Stimulated activated CD8-positive, alpha-beta memory T cell treated with anti-CD3 and anti-CD28 coated beads, Interleukin-4, amount 100 ng/mL, for 1 hour (primary cell): ENCODE results near the gene C11orf71.

Experiments
- DNase-seq, 2 donors: peaks; one replicate each; pipeline ENCODE4 v3.0.0-alpha.2; 2020; ENCODE audit warnings: low read depth in 2 of 2, low spot score in 1 of 2

C11orf71 gene

DNA sequence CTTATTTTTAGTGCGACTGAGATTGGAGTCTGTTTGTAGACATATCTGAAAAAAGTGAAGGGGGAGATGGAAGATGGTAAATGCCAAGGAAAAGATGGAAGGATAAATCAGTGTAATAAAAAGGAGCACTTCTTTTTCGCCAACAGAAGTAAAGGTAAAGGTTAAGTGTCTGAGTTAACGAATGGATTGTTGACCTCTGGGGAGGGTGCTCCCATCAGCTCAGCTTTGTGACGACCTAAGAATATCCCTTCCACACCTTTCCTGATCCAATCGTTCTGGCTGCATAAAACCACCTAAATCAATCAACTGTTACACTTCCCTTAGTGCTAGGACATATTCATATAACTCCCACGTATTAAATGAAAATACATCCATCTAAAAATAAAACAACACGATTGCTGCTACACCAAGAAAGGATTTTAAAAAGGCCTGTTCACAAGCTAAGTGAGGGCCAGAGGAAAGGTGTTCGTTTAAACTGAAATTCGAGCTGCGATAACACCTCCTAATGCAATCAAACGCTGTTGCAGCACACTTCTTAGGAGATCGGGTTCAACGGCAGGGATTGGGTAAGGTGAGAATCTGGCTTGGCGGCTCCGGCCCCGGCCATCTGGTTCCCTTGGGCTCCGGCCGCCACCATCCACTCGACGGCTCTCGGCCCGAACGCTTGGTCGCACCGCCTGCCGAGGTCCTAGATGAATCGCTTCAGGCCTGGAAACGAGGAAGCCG is 658 bp downstream of the C11orf71 start:
- no peak for DNase-seq

DNA sequence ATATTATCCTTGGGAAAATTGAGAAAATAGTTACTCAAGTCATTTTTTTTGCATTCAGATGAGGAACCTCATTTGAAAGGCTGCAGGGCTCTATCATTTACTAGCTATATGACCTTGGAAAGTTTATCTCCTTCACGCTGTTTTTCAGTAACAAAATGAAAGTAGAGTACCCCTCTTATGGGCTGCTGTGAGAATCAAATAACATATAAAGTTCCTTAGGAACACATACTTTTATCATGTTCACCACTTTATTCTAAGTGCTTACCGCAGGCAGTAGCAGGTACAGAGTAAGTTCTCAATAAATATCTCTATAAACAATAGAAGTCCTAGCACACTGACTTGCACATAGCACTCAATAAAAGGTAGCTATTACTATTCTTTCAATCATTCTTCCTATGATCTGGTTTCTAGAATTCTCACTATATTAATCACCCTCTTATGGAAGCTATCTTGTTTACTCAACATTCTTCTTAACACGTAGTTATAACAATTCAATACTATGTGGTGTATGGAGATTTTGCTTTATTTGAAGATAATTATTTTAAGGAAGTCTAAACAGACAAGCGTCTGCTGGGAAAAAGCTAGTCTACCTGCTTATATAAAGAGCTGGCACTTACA is 1.9 kb downstream of the C11orf71 start:
- DNase-seq = no peak

DNA sequence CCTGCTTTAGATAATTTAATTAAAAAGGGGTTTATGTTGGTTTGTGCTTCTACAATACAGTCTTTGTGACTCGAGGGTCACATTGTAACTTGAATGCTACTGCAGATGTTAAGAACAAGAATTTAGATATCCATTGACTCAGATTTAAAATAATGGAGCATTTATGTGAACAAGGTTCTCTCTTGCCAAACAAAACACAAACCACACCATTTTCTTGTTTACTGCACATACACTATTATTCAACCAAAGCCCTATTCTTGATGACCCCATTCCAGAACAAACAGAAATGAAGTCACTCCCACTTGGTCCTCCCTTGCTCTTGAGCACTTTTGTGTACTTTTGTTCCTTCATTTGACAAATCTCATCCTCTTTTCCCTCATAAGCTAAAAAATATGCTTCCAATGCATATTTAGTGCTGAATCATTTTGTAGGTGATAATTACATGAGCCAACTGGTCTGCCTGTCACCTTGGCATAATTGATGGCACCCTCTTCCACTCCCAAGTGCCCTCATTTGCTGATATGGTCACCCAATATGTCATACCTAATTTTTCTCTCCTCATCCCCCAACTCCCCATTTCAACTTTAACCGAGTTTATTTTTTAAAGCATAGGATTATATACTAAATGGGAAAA is 2.8 kb downstream of the C11orf71 start:
- no peak for DNase-seq

DNA sequence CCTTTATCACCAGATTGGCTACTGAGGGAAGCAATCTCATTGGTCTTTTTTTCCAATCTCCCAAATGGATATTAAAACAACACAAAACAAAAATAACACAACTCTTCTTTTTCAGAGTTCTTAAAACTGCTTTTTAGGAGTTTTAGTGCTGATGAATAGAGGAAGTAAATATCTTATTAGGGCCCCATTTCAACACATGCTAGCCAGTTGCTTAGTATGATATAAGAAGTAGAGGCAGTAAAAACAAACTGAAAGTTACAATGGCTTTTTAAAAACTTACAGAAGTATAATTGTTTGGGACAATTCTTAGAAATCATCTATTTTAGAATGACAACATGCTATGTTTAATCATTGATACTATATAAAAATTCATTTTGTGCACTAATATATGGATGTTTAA is 3.4 kb downstream of the C11orf71 start:
- no peak for DNase-seq

DNA sequence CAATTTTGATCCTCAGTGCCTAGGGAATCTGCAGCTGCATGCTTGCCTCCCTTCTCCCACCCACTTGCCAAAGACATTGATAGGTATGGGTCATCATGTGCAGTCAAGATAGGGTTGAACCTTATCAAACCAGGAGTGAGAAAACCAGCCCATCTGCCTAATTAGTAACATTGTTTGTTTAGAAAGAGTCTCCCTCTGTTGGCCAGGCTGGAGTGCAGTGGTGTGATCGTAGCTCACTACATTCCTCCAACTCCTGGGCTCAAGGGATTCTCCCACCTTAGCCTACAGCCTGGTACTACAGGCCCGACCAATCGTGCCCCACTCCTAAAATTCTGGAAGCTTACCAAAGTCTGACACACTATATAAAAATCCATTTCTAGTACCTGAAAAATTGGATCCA is 4.6 kb downstream of the C11orf71 start:
- DNase-seq = no peak

DNA sequence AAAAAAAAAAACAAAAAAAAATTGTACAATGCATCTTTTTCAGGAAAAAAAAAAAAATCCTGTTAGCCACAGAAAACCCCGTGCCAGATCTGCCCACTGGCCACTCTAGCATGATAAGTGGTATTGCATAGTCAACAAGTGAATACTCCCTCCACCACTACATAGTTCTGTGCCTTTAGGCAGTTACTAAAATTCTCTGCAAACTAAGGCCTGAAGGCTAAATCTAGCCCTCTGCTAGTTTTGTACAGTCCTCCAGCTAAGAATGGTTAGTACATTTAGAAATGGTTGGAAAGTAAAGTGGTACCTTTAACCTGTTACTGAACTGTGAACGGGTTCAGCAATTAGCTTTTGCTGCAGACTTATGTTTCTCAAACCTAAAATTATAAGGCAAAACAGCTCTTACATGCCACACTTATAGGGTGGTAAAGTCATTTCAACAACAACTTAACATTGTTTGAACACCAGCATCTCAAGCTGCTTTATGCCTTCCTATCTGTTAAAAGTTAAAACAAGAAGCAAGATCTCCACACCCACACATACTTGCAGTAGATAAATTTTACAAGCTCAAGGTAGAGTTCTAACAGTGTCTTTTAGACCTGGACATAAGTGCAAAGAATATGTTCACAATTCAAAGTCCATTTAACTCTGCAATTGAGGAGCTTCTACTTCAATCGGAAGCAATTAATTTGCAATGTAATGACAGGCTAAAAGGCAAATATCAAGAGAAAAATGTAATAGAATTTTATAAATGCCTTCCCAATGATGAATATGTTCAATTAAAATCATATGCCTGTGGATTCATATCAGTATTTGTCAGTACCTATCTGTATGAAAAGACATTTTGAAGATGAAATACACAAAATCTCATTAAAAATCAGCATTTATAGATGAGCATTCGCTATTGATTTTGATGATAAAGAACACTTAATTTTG is 7.3 kb downstream of the C11orf71 start:
- DNase-seq = no peak

DNA sequence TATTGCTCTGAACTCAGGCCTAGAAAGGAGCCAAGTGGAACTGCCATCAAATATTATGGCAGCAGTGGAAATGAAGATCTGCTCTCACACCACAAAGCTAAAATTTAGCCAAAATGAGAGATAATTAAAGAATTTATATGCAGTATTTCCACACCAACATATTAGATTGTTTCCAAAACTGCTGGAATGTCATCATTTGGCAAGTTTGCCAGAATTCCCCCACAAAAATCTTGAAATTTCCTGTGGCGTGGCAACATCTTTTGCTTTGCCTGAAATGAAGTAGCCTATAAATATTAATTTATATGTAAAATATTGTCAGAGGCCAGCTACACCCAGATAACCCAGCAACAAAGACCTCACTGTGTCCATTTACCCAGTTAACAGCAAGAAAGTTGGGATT is 13.8 kb downstream of the C11orf71 start:
- no peak for DNase-seq

DNA sequence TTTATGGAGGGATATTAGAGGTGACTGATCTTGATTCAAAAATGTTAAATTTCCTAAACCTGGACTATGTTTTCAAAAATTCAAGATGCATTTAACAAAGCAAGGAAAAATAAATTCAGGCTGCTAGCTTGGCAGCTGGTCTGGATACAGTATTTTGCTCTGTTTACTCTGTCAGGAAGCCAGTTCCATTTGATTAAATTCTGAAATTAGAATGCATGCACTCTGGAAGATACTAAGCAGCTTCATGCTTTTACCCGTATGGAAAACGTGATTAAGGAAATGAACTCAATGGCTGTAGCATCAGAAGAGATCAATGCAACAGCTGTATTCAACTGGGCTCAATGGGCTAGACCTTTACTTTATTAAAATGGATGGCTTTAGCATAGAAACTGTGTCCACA is 14.2 kb downstream of the C11orf71 start:
- DNase-seq = no peak

DNA sequence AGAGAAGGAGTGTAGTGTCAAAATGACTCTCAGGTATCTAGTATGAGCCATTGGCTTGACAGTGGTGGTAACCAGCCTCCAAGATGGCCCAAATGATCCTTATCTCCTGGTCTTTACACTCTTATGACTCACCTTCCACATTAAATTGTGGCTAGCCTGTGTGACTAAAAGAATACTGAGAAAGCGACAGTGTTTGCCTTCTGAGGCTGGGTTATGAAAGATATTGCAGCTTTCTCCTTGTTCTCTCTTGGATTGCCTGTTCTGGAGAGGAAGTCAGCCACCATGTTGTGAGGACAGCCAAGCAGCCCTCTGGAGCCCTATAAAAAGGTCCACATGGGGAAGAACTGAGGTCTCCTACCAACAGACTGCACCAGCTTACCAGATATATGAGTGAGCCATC is 15.8 kb downstream of the C11orf71 start:
- no peak for DNase-seq

DNA sequence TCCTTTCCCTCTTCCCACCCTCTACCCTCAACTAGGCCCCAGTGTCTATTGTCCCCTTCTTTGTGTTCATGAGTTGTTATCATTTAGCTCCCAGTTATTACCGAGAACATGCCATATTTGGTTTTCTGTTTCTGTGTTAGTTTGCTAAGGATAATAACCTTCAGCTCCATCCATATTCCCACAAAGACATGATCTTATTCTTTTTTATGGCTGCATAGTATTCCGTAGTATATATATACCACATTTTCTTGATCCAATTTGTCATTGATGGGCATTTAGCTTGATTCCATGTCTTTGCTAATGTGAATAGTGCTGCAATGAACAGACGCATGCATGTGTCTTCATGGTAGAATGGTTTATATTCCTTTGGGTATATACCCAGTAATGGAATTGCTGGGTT is 17.8 kb downstream of the C11orf71 start:
- no peak for DNase-seq

DNA sequence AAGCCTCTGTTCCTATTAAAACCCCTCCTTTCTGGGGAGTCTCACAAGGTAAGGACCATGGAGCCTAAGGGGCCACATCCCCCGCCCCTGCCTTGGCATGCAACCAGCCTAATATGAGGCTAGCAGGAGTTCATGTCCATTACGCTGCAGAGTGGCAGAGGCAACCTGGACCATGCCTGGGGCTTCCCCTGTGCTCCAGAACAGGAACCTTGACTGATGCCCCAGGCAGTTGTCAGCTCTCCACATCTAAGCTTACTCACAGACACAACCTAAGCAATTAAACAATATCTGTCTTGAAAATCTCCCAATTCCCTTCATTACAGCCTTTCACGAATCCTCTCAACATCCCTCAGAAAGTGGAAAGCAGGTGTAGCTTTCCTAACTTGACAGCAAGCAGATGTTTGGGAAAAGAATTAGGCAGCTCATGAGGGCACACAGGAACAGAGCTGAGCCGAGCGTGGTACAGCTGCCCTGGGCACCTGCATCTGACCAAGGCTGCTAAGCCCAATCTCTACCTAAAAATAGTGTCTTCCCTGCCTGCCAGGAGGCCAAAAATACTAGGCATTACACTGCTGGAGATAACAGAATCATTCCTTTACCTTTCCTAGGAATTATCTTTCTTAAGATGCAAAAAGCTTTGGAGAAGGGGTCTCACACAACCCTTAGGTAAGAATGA is 20.8 kb downstream of the C11orf71 start:
- no peak for DNase-seq

DNA sequence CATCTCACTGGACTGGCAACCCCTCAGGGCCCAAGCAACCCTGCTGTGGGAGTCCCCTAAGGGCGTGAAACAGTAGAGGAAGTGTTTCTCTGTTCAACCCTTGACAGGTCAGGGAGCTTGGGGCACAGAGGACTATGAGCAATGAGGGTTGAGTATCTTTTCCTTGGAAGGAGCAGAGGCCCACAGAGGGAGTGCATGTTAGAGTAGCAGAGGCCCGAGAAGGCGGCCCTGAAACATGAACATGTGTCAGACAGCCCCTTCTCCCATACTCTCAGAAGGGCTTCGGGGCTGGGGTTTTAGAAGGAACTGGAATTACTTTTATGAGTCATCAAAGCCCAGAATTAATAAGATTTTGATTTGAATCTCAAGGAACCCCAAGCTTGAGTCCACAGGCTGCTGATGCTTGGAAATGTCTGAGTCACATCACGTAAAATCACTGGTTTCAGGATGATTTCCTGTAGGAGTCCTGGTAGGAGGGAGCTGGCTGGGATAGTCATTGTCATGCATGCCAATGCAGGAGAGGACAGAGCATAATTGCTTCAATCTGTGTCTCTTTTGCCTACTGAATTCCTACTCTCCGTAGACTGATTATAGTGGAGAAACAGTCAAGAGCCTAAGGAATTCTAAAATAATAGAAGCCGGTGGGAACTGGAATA is 22.6 kb downstream of the C11orf71 start:
- no peak for DNase-seq

DNA sequence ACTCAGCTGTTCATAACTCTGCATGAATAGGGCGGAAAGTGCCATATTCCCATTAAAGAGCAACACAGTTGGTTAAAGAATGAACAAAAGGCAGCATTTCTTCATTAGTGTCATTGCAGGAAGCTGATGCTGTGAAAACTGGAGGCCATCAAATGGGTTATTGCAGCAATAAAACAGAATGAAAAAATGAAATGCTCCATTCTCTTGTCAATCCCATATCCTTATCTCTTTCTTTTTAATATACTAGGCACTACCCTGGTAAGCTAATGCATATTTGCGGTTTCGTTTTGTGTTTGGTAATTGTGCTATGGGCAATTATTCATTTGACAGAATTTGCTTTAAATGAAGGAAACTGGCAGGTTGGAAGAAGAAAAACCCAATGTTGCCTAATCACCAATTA is 25.3 kb downstream of the C11orf71 start:
- DNase-seq = no peak

DNA sequence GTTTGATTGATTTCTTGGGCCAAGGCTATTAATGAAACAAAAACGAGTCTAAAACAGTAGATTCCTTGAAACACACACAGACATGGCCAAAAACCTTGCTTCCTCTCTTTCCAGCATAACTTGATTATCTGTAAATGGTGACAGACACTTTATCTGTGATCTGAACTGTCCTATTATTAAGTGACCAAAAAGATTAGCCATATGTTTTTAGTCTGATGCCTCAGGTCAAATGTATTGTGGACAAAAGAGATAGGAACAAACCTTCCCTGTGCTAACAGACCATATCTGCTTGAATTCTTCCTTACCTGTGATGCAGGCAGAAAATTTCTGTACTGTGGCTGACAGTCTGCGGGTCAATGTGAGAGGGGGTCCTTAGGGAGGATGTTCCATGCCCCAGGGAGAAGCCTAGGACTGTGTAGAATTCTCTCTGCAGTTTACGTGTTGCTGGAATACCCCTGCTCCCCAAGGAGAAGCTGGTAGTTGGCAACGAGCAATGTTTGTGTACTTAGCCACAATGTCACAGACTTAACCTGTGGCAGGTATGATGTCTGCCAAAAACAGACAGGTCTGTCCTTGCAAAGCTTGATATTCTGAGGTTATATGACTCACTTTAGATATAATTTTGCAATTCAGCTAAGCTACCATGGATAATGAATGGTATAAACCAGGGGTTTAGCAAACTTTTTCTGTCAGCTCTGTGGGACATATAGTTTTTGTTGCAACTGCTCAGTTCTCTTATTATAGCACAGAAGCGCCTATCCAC is 31.2 kb downstream of the C11orf71 start:
- no peak for DNase-seq

DNA sequence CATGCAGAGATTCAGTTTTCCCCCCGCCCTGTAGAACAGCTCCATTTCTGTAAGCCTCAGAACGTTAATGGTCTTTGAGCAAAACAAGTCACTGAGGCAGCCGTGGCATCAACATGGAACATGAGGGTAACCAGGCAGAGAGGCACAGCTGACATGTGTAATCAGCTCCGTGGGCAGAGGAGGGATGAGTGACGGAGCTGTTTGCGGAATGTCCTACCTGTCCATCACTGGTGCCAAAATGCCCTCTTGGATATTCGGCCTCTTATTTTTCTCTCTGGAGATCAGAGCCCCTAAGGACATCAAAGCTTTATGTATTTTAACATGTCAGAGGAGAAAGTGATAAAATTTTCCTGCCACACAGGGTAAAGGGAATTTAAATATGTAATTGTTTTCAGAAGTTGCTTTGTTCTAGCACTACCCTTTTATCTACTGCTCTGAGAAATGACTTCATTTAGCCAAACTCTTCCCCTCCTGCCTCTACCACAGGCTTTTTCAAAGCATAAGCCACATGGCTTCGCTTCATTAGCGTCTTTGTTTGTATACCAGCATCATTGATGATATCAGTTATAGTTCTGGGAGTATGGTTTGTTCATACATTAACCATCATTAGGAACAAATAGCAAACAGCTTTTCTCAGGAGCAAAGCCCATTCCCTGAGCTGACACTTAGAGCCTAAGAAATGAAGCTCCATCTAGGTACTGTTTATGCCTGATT is 32.9 kb downstream of the C11orf71 start:
- DNase-seq = no peak

DNA sequence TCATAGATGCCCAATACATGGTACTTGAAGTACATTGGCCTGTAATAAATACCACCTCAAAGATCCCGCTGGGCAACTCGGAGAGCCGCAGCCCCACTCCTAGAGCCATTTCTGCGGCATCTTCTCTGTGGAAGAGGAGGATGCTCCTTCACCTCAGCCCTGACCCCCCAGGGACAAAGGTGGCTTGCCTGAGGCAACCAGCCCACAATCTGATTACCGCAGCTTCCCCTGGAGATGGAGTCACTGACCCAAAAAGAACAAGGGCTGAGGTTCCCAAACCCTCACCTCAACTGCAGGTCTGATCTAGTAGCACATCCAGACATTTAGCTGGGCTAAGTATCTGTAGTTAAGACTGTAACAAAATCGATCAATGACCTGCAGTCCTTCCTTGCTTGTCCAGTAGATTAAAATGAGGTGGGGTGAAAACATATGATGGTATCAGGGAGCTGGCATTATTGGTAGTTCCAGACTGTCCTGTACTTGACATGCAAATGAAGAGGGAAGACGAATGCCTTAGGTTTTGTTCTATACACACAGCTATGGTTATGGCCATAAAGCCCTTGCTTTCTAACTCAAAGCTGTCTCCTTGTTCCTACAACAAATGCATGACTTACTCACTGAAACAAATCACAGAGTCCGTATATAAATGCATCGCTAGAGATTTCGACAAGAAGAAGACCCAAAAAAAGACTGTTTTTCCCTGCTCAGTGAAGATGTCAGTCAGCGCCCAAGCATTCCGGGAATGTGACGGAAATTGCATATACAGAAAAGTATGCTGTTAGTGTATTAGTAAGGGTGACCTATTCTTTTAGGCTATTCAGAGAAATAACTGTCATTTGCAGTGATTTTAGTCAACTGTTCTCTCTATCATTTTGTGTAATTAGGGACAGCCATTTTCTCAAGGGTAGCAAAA is 33.7 kb downstream of the C11orf71 start:
- no peak for DNase-seq

DNA sequence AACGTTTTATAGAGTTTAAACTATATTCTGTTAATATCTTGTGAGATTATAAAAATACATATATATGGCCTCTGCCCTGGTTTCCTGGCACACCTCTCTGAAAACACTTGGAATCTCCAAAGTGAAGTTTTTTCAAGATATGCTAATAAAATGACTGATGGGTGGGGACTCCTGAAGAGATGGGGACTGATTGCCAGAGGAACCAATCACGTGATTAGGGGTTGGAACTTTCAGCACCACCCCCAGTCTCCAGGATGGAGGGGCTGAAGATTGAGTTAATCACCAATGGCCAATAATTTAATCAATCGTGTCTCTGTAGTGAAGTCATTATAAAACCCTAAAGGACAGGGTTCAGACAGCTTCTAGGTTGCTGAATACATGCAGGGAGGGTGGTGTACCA is 37.4 kb downstream of the C11orf71 start:
- no peak for DNase-seq

DNA sequence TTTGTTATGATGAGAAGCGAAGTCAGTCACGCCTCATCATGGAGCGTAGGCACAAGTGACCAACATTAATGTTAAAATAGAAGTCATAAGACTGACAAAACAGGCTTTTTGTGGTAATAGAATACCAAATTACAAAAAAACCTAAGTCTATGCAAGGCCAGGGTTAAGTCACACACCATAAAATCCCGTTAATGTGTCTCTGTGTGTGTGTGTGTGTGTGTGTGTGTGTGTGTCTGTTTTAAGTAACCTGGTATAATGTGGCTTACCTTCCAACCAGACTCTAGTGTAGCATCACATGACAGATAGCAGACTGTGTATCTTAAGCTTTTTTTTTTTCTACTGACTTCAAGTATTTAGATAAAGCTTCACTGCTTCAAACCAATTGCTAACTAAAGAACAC is 38.0 kb downstream of the C11orf71 start:
- no peak for DNase-seq
